ENCODE measurements around the gene DCP1B. TPM values are rescaled to one million over a fixed set of nuclear protein-coding genes. Genes with fewer than 3 reads are reported as not detected.
A peak's percentile ranks its signal among the peaks of the same experiment; 100 is the strongest.

The DCP1B gene
- total and polyA plus RNA-seq, 11 donors = 1.3 to 5.7 (median 2.4) TPM

DNA sequence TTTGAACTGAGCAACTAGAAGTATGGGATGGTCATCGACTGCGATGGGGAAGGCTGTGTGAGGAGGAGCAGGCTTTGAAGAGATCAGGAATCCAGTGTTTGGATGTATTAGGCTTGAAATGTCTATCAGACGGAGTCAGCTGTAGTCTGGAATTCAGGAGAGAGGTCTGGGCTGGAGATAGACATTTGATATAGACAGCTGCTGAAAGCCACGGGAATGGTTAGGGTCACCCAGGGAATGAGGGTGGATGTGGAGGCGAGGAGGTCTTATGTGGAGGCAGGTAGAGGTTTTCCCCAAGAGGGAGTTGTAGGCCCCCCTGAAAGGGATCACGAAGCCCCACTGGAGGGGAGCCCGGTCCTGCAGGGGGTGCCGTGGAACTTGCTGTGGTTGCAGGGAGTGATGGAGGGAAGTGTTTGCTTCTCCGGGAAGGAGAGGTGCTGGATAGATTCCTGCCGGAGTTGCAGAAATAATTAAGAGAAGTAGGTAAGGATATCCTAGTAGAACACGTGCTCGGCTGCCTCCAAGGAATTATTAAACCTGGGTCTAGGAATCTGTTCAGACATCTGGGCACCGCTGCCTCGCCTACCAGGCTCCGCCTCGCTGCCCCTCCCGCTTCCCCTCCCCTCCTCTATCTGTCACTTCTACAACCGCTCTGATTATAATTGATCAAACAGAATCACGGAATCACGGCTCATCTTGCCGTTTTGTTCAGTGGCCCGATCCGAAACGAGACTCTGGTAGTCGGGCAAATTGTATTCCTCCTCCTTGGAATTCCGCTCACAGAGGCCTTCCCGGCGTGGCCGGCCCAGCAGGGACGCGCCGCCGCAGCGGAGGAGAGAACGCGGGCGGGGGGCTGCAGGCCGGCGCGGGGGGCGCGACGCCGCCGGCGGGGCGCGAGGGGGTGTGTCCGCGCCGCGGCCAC lies 47.7 kb upstream of the DCP1B start:
- H3K36me3 ChIP-seq = peaks cover 0 to 31% (median 0%) of the 10 kb centered on the region in 9 donors
- DNase-seq (no peak), ATAC-seq (peak in 1 of 4 donors; percentile 1)
- TF ChIP-seq POLR2A (IDR thresholded peaks at IDR 0.05) = no peak
- TF ChIP-seq, protein P1, sequence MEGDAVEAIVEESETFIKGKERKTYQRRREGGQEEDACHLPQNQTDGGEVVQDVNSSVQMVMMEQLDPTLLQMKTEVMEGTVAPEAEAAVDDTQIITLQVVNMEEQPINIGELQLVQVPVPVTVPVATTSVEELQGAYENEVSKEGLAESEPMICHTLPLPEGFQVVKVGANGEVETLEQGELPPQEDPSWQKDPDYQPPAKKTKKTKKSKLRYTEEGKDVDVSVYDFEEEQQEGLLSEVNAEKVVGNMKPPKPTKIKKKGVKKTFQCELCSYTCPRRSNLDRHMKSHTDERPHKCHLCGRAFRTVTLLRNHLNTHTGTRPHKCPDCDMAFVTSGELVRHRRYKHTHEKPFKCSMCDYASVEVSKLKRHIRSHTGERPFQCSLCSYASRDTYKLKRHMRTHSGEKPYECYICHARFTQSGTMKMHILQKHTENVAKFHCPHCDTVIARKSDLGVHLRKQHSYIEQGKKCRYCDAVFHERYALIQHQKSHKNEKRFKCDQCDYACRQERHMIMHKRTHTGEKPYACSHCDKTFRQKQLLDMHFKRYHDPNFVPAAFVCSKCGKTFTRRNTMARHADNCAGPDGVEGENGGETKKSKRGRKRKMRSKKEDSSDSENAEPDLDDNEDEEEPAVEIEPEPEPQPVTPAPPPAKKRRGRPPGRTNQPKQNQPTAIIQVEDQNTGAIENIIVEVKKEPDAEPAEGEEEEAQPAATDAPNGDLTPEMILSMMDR (IDR thresholded peaks at IDR 0.05) = peak in 5 of 12 donors; percentile 8 to 20 (median 12)
- intact Hi-C loops (cut with DNase I) = loop anchor here in 7 of 10 donors (5.0 to 10.0 kb wide), 11 partner anchors 110 to 733 kb away; no protein-coding TSS in a partner anchor
- no peaks in the 10 kb centered on the region for H3K9me3 ChIP-seq
- H3K4me1 ChIP-seq = peaks cover 0 to 50% (median 19%) of the 10 kb centered on the region in 12 donors
- H3K4me3 ChIP-seq = peak overlapping the region in 11 of 12 donors; percentile 34 to 92 (median 49)
- H3K27ac ChIP-seq = peak overlapping the region in 7 of 12 donors; percentile 49 to 92 (median 57)
- H3K27me3 ChIP-seq = peaks cover 0 to 51% (median 0%) of the 10 kb centered on the region in 9 donors
- 7 to 14% (median 10%) methylated on average over 25 to 52 of the region's 52 CpGs for WGBS, 4 donors

DNA sequence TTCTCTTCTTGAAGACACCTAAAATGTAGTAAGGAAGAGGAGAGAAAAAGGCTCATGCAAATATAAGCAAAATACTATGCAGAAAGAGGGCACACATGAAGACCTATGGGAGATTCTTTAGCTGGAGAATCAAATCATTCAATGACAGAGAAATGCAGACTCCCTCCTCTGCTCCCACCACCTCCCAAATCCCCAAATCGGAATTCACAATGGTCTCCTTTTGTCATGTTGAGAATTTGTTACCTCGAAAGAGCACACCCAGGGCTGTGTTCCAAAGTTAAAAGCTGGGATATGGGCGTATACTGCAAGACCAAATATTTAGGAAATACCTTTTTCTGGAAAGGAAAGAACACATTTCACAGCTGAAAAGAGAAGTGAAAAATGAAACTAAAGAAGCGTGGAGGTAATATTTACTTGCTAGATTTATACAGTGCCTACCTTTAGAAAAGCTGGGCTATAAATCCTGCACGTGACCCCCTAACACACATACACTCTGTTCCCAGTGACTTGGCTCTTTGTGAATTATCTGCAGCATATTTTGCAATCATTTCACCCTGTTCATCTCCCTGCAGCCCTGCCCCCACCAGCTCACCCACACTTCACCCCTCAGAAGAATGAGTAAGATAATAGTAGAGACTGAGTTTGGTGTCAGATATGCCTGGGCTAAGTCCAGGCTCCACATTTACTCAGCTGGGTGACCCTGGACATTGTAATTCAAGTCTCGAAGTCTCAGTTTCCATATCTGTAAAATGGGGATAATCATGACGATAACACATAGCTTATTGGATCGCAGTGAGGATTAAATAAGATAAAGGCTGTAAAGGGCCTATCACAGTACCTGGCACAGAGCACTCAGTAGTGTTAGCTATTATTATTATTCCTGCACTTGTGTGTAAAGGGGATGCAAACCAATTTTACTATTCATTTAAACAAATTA lies 45.6 kb upstream of the DCP1B start:
- Histone ChIP-seq H3K4me3 (no peak overlapping the region), H3K4me1 (peaks cover 0 to 34% (median 14%) of the 10 kb centered on the region in 12 donors), H3K36me3 (peaks cover 0 to 39% (median 0%) of the 10 kb centered on the region in 9 donors), H3K9me3 (no peaks in the 10 kb centered on the region), H3K27me3 (peaks cover 0 to 43% (median 0%) of the 10 kb centered on the region in 9 donors), H3K27ac (no peak overlapping the region)
- intact Hi-C loops (cut with DNase I) = loop anchor here in 8 of 10 donors (5.0 to 10.0 kb wide), 11 partner anchors 112 to 735 kb away; no protein-coding TSS in a partner anchor
- no peak for DNase-seq
- WGBS, 4 donors = 74 to 80% (median 77%) methylated on average over 8 of the region's 8 CpGs
- TF ChIP-seq, protein P1 (IDR thresholded peaks at IDR 0.05) = no peak
- TF ChIP-seq POLR2A (IDR thresholded peaks at IDR 0.05) = no peak
- ATAC-seq = no peak

- intact Hi-C loops (cut with DNase I) = loop anchor here in 1 of 10 donors (10.0 kb wide), 1 partner anchor 537 kb away; no protein-coding TSS in a partner anchor
- whole genome bisulfite sequencing, 4 donors = 81 to 92% (median 87%) methylated on average over 7 of the region's 7 CpGs
- peaks cover 0 to 39% (median 0%) of the 10 kb centered on the region in 9 donors for H3K36me3 ChIP-seq
- ATAC-seq = no peak
- H3K27me3 ChIP-seq = peaks cover 0 to 25% (median 0%) of the 10 kb centered on the region in 9 donors
- H3K4me1 ChIP-seq = peaks cover 0 to 32% (median 9%) of the 10 kb centered on the region in 12 donors
- H3K9me3 ChIP-seq = no peaks in the 10 kb centered on the region
- no peak for DNase-seq
- H3K4me3 ChIP-seq = no peak overlapping the region
- no peak overlapping the region for H3K27ac ChIP-seq
- TF ChIP-seq POLR2A (IDR thresholded peaks at IDR 0.05) = no peak
- TF ChIP-seq, protein P1 (IDR thresholded peaks at IDR 0.05) = no peak
Observed at GRCh38 chr12:2047752-2048151, 43.5 kb upstream of the DCP1B start.
